ENCODE results near the gene NREP.
A peak's percentile ranks its signal among the peaks of the same experiment; 100 is the strongest.

Gene NREP

DNA sequence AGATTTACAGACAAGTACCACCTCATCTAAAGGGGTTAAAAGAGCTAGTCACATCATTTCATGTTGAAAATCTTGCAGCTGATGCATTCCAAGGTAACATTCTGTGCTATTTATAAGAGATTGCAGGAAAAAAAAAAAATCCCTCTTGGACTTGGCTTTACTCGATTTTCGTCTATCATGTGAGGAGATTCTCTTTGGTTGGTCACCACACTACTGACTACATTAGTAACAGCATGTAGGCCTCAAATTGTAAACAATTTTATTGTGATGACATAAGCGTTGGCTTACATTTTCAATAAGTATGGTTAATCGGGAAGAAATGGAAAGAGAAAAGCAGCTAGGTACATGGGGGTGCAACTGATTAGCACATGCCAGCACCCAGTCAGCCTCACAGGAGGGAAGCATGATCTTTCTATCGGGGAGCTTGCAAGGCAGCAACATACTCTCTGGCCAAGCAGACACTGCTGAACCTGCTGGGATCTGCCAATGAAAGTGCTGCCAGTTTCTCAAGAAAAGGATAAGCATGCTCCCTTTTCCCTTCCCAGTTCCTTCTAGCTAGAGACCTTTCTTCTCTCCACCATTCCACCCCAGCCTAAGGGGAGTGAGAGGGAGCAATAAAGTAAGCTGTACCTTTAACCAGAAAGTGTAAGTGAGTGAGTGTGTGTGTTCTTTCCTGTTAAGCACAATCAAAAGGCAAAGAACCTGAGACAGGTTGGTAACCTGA, 7.5 kb downstream of the NREP start:
- POLR2A ChIA-PET (ENCODE audit: low non-redundant PET) = interaction anchor here (0.7 kb wide), 1 partner anchor 248 kb away, joined by 3 read pairs; no protein-coding TSS in a partner anchor
- TF ChIP-seq, protein P1, sequence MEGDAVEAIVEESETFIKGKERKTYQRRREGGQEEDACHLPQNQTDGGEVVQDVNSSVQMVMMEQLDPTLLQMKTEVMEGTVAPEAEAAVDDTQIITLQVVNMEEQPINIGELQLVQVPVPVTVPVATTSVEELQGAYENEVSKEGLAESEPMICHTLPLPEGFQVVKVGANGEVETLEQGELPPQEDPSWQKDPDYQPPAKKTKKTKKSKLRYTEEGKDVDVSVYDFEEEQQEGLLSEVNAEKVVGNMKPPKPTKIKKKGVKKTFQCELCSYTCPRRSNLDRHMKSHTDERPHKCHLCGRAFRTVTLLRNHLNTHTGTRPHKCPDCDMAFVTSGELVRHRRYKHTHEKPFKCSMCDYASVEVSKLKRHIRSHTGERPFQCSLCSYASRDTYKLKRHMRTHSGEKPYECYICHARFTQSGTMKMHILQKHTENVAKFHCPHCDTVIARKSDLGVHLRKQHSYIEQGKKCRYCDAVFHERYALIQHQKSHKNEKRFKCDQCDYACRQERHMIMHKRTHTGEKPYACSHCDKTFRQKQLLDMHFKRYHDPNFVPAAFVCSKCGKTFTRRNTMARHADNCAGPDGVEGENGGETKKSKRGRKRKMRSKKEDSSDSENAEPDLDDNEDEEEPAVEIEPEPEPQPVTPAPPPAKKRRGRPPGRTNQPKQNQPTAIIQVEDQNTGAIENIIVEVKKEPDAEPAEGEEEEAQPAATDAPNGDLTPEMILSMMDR (conservative IDR thresholded peaks at IDR 0.05; ENCODE audit: low read depth) = no peak
- no peak for DNase-seq (ENCODE audit: low spot score)
- CTCF ChIA-PET = no interaction called here
- no peak overlapping the region for H3K27ac ChIP-seq

DNA sequence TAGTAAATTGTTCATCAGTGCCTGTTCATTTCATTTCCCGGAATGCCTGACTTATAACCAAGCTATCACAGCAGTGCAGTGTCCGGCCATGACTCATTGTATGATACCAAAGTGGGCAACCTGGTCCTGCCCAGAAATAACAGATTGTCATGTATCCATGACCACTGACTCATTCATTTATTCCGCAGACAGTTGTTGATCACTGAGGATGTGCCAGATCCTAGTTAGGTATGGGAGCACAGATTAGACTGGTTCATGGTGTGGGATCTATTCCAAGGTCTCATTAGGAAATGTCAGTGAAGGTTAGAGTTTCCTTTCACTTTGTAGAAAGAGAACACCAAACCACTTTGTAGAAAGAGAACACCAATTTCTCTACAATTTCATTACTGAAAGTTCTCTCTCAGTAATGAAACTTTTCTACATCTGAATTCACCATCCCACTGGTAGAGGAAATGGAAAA, 8.7 kb downstream of the NREP start:
- DNase-seq (ENCODE audit: low spot score) = peak; percentile 85
- H3K27ac ChIP-seq = no peak overlapping the region
- ChIA-PET CTCF (interaction anchor here (0.6 kb wide), 1 partner anchor 198 kb away, joined by 4 read pairs; no protein-coding TSS in a partner anchor), POLR2A (ENCODE audit: low non-redundant PET) (no interaction called here)
- TF ChIP-seq, protein P1 (conservative IDR thresholded peaks at IDR 0.05; ENCODE audit: low read depth) = no peak

DNA sequence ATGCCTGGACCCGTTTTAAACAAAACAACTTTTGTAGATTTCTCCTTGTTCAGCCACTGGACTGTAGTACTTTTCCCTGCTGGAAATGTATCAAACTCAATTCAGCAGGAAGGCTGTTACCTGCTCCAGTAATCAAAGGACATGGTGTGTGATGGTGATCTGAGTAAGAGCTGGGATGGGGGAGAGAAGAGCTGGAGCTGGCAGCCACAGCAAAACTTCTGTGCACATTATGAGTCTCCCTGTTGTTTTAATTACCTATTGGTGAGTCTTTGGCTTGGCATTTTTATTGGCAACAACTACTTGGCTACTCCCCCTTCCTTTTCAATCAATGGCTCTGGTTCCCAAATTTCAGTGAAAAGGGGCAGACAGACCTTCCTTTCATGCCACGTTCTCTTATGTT, 9.7 kb downstream of the NREP start:
- DNase-seq (ENCODE audit: low spot score) = peak; percentile 57
- H3K27ac ChIP-seq = no peak overlapping the region
- TF ChIP-seq, protein P1 (conservative IDR thresholded peaks at IDR 0.05; ENCODE audit: low read depth) = no peak
- CTCF ChIA-PET = no interaction called here
- POLR2A ChIA-PET (ENCODE audit: low non-redundant PET) = no interaction called here

DNA sequence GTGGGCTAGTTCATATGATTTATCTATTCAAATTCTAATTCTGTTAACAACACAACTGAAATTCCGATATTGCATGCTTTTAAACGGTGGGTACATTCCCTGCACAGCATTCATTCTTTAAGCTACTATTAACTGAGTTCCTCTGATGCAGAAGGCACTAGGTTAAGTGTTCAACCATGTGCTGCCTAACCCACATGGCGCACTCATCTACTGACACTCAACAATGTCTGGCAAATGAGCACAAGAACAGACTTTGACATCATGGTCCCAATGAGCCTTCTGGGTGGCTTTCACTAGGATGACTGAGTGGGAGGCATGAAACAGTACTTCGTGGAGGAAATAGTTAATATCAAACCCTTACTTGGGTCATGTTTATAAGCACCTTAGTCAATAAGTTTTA, 10.2 kb downstream of the NREP start:
- CTCF ChIA-PET = no interaction called here
- POLR2A ChIA-PET (ENCODE audit: low non-redundant PET) = no interaction called here
- no peak for DNase-seq (ENCODE audit: low spot score)
- TF ChIP-seq, protein P1 (conservative IDR thresholded peaks at IDR 0.05; ENCODE audit: low read depth) = no peak
- H3K27ac ChIP-seq = no peak overlapping the region

DNA sequence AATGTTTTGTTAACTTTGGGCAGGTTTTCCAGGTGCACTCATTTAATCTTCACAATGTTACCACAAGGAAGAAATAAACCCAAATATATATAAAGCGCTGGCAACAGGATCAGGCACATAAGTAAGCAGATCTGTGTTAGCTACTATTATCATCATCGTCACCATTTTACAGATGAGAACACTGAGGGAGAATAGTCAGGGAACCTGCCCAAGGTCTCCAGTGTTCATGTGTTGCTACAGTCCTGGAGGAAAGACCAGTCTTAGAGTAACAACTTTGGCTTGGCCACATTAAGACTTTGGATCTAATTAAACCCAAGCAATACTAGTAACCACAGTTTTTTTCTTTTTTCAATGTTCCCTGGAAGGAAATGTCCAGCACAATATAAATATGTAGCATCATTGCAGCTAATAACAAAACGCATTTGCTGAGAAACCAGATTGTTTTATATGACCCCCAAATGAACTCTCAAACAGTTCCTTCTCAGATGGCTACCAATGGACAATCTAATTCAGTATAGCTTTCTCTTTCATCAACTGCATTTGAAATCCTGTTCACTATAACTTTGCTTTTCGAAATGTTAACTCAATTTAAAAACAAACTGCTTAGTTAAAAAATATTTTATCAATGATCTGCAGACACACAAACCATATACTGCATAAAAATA, 11.8 kb downstream of the NREP start:
- DNase-seq (ENCODE audit: low spot score) = no peak
- TF ChIP-seq, protein P1 (conservative IDR thresholded peaks at IDR 0.05; ENCODE audit: low read depth) = no peak
- POLR2A ChIA-PET (ENCODE audit: low non-redundant PET) = no interaction called here
- H3K27ac ChIP-seq = no peak overlapping the region
- CTCF ChIA-PET = interaction anchor here (0.6 kb wide), 1 partner anchor 410 kb away, joined by 4 read pairs; no protein-coding TSS in a partner anchor

DNA sequence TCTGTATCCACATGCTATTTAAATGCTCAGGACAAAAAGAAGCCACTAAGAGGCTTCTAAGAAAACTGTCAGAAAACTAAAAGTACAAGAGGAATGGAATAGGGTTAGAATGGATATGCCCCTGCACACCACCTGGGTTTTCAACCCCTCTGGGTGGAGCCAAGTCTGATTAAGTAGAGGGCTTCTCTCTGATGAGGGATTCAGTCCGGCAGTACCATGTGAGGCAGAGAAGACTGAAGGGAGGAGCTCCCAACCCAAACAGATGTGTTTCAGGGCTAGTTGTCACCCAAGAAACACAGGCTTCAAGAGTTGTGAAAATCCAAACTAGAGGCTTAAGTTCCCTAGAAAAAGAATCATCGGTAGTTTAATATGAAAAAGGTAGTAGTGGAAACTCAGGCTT, 12.5 kb downstream of the NREP start:
- no peak overlapping the region for H3K27ac ChIP-seq
- CTCF ChIA-PET = no interaction called here
- TF ChIP-seq, protein P1 (conservative IDR thresholded peaks at IDR 0.05; ENCODE audit: low read depth) = no peak
- POLR2A ChIA-PET (ENCODE audit: low non-redundant PET) = no interaction called here
- DNase-seq (ENCODE audit: low spot score) = no peak

Data from RWPE1 (cell line).